ENCODE measurements around the gene NAV1. TPM values are rescaled to one million over a fixed set of nuclear protein-coding genes. Genes with fewer than 3 reads are reported as not detected.

NAV1 gene
- total and polyA plus RNA-seq, 9 of the 15 experiments (the other 6 are each of a cell fraction or from before 2014, with no cell fraction given) = 0.91 to 16.8 (median 3.2) TPM

- TF ChIP-seq CC2D1A (IDR thresholded peaks at IDR 0.05) = no peak
- TF ChIP-seq ZNF165 (CRISPR knock-in tag; IDR thresholded peaks at IDR 0.05; ENCODE audit: borderline replicate concordance) = no peak
- no peak for TF ChIP-seq TBL1XR1 (IDR thresholded peaks at IDR 0.05; ENCODE audit: low read length in 2 of 2)
- TF ChIP-seq ZNF232 (CRISPR knock-in tag; IDR thresholded peaks at IDR 0.05) = no peak
- TF ChIP-seq SREBF1 (IDR thresholded peaks at IDR 0.05; ENCODE audit: borderline replicate concordance, low read depth, low read length) = no peak
- TF ChIP-seq MEF2D (tag; conservative IDR thresholded peaks at IDR 0.05; ENCODE audit: low read depth) = no peak
- peak; percentile 31; the same call in 1 of the 2 replicates for TF ChIP-seq CREB1 (IDR thresholded peaks at IDR 0.05)
- no peak for TF ChIP-seq CREB1 (CRISPR knock-in tag; IDR thresholded peaks at IDR 0.05)
- TF ChIP-seq ZNF24 (IDR thresholded peaks at IDR 0.05) = 0 out of 2 replicates have a peak, but pooled peaks have one; percentile 33
- no peak for TF ChIP-seq ZBTB7A (IDR thresholded peaks at IDR 0.05; ENCODE audit: borderline replicate concordance, control insufficient read depth, low read depth, low read length)
- no peak for TF ChIP-seq YBX1 (IDR thresholded peaks at IDR 0.05)
- TF ChIP-seq, protein P1, sequence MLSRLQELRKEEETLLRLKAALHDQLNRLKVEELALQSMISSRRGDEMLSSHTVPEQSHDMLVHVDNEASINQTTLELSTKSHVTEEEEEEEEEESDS (CRISPR knock-in tag; IDR thresholded peaks at IDR 0.05) = no peak
- TF ChIP-seq RBM17 (IDR thresholded peaks at IDR 0.05; ENCODE audit: borderline replicate concordance, low read depth, low read length) = no peak
- TF ChIP-seq ZNF133 (CRISPR knock-in tag; IDR thresholded peaks at IDR 0.05) = no peak
- peak; percentile 66; the same call in 1 of the 2 replicates for TF ChIP-seq ZBTB1 (CRISPR knock-in tag; IDR thresholded peaks at IDR 0.05; ENCODE audit: borderline replicate concordance, low read depth)
- peak in 1 of 2 experiments; percentile 26; a peak in 1 of 4 replicates for TF ChIP-seq SIN3A (IDR thresholded peaks at IDR 0.05; ENCODE audit: borderline replicate concordance in 2 of 2, control insufficient read depth in 1 of 2, low read depth in 2 of 2, low read length in 2 of 2)
- TF ChIP-seq ZNF121 (CRISPR knock-in tag; conservative IDR thresholded peaks at IDR 0.05) = no peak
- TF ChIP-seq, protein P2, sequence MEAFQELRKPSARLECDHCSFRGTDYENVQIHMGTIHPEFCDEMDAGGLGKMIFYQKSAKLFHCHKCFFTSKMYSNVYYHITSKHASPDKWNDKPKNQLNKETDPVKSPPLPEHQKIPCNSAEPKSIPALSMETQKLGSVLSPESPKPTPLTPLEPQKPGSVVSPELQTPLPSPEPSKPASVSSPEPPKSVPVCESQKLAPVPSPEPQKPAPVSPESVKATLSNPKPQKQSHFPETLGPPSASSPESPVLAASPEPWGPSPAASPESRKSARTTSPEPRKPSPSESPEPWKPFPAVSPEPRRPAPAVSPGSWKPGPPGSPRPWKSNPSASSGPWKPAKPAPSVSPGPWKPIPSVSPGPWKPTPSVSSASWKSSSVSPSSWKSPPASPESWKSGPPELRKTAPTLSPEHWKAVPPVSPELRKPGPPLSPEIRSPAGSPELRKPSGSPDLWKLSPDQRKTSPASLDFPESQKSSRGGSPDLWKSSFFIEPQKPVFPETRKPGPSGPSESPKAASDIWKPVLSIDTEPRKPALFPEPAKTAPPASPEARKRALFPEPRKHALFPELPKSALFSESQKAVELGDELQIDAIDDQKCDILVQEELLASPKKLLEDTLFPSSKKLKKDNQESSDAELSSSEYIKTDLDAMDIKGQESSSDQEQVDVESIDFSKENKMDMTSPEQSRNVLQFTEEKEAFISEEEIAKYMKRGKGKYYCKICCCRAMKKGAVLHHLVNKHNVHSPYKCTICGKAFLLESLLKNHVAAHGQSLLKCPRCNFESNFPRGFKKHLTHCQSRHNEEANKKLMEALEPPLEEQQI (IDR thresholded peaks at IDR 0.05) = no peak
- no peak for TF ChIP-seq ZNF57 (CRISPR knock-in tag; IDR thresholded peaks at IDR 0.05)
- peak; percentile 34; the same call in 1 of the 2 replicates for TF ChIP-seq ZNF395 (CRISPR knock-in tag; IDR thresholded peaks at IDR 0.05)
- TF ChIP-seq NFIC (IDR thresholded peaks at IDR 0.05) = no peak
- no peak for TF ChIP-seq ZKSCAN8 (CRISPR knock-in tag; IDR thresholded peaks at IDR 0.05)
Observed at GRCh38 chr1:201506557-201507359, 32.2 kb upstream of the NAV1 start, which contains the start of gene CSRP1 (continued).

Measured in K562 (cell line).